ENCODE measurements around the gene RNF114. TPM values are rescaled to one million over a fixed set of nuclear protein-coding genes. Genes with fewer than 3 reads are reported as not detected.

The RNF114 gene
- polyA plus RNA-seq, 3 donors, result 66.1 to 86.6 (median 74.4) TPM

GRCh38 chr20:49914310-49915117 lies 21.7 kb upstream of the RNF114 start:
- DNase-seq (ENCODE audit: extremely low read depth in 1 of 11, low read depth in 9 of 11, low spot score in 4 of 11), result no peak

DNA sequence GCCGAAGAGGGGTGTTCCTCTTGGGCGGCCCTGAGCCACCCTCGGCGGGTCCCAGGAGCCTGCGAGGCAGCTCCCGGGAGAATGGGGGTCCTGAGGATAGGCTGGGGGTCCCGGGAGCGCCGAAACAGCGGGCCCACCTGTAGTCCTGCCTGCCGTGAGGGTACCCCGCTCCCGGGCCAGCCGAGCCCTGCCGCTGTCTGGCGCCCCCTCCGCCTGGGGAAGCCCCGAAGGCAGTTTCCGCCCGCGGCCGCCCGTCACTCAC lies 21.1 kb upstream of the RNF114 start:
- DNase-seq (ENCODE audit: extremely low read depth in 1 of 11, low read depth in 9 of 11, low spot score in 4 of 11), result no peak

DNA sequence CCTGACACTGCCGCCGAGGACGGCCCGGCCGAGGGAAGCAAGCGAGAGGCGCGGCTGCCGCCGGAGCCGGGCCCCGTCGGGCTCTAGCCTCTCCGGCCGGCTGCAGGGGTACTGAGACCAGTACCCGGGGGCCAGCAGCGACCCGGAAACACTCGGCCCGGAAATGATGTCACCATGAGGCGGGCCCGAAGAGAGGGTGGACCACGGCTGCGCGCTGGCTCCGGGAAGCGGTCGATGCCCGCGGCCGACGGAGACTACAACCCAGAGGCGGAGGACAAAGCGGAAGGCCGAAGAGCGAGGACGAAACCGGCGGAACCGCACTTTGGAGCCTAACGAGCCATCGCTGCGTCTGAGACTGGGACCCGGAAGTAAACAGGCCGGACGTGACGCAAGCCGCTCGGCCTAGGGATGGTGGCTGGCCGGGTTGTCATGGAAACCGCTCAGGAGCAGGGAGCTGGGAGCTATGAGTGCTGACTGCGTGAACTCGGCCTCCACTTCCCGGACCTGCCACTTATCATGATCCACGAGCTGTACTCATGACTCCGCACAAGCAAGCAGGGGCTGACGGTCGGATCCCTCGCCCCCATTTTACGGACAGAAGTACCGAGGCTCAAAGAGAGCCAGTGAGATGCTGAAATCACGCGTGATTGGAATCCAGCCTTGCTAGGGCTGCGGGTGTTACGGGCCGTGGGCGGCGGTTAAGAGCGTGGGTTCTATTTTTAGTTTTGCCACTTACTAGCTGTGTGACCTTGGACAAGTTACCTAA lies 20.6 kb upstream of the RNF114 start, which contains the start of gene SPATA2:
TSS of gene SPATA2 (minus strand) at position 150 of the 766 bp plus-strand sequence. CDS start 7,039 bp downstream, outside the sequence.
- peak; percentile 85 to 95 (median 93) for DNase-seq (ENCODE audit: extremely low read depth in 1 of 11, low read depth in 9 of 11, low spot score in 4 of 11)

- peak in 1 of 11 donors; percentile 43 for DNase-seq (ENCODE audit: extremely low read depth in 1 of 11, low read depth in 9 of 11, low spot score in 4 of 11)
Observed at GRCh38 chr20:49916146-49917002, 19.8 kb upstream of the RNF114 start.

DNA sequence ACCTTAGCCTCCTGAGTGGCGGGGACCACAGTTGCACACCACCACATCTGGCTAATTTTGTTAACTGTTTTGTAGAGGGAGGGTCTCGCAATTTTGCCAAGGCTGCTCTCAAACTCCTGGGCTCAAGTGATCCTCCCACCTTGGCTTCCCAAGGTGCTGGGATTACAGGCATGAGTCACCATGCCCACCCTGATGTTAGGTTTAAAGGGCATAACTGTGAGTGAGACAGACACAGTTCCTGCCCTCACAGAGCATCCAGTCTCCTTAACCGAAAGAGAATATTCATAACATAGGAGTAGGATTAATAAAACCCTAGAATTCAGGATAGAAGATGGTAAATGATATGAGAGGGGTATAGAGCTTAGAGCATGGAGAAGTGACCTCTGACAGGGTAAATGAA lies 17.8 kb upstream of the RNF114 start:
- DNase-seq (ENCODE audit: extremely low read depth in 1 of 11, low read depth in 9 of 11, low spot score in 4 of 11), result no peak

DNA sequence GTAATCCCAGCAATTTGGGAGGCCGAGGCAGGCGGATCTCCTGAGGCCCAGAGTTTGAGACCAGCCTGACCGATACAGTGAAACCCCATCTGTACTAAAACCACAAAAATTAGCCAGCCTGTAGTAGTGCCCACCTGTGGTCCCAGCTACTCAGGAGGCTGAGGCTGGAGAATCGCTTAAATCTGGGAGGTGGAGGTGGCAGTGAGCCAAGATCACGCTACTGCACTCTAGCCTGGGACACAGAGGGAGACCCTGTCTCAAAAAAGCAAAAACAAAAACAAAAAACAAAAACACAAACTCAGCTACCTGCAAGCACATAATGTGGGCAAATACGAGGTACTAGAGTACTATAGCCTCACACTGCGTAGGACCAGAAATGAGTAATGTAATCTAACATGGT lies 17.2 kb upstream of the RNF114 start:
- DNase-seq (ENCODE audit: extremely low read depth in 1 of 11, low read depth in 9 of 11, low spot score in 4 of 11), result no peak

GRCh38 chr20:49919461-49919860 lies 16.7 kb upstream of the RNF114 start:
- no peak for DNase-seq (ENCODE audit: extremely low read depth in 1 of 11, low read depth in 9 of 11, low spot score in 4 of 11)

GRCh38 chr20:49924247-49924646 lies 11.9 kb upstream of the RNF114 start:
- DNase-seq (ENCODE audit: extremely low read depth in 1 of 11, low read depth in 9 of 11, low spot score in 4 of 11), result no peak

- DNase-seq (ENCODE audit: extremely low read depth in 1 of 11, low read depth in 9 of 11, low spot score in 4 of 11), result no peak
Observed at GRCh38 chr20:49925901-49926454, 10.2 kb upstream of the RNF114 start.

GRCh38 chr20:49928411-49929141 lies 7.6 kb upstream of the RNF114 start:
- peak in 5 of 11 donors; percentile 62 to 80 (median 72) for DNase-seq (ENCODE audit: extremely low read depth in 1 of 11, low read depth in 9 of 11, low spot score in 4 of 11)

DNA sequence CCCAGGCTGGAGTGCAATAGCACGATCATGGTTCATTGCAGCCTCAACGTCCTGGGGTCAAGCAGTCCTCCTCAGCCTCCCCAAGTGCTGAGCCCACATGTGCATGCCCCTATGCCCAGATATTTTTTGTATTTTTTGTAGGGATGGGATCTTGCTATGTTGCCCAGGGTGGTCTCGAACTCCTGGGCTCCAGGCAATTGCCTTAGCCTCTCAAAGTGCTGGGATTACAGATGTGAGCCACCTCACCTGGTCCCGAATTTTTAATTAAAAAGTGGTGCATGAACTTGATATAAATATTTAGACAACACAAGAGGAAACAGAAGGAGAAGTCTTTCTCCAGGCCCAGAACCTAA lies 7.1 kb upstream of the RNF114 start:
- no peak for DNase-seq (ENCODE audit: extremely low read depth in 1 of 11, low read depth in 9 of 11, low spot score in 4 of 11)

GRCh38 chr20:49935746-49936152 lies 448 bp upstream of the RNF114 start:
- no peak for DNase-seq (ENCODE audit: extremely low read depth in 1 of 11, low read depth in 9 of 11, low spot score in 4 of 11)

DNA sequence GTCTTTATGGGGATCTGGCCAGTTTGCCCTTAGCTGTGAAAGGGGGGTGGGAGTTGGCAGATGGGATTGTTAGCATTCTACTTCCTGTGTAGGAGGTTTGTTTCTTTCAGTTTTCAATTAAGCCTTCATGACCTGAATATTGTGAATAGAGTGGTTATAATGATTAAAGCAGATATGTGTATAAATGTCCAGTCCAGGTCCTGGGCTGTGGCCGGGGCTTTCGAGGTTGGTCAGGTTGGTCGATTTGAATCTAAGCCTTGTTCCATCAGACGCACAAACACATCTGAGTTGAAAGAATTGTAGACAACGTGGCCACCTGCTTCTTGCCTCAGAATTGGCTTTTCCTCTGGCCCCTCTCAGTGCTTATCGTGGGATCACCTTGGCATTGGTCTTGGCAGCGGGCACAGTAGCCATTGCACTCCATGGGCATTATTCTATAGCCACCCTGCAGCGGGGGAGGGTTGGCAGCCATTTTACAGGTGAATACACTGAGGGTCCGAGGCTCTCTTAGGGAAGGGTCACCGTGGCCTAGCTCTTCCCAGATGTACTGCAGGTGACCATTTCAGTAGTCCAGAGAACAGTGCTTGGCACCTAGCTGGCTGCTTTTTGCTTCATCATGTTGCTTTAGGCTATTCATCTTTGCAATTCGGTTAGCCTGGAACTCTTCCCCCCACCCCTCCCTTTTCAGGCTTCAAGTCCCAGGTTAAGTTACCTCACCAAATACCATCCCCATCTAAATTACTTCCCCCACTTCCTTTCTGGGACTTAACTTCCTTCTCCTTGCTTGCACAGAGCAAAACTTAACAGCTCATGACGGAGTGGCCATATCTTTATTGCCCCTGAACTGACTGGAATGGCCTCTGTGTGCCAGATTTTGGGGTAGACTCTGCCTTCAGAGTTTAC lies 1.1 kb downstream of the RNF114 start:
- peak in 2 of 11 donors; percentile 57 to 61 for DNase-seq (ENCODE audit: extremely low read depth in 1 of 11, low read depth in 9 of 11, low spot score in 4 of 11)

GRCh38 chr20:49938173-49939163 lies 2.3 kb downstream of the RNF114 start:
- no peak for DNase-seq (ENCODE audit: extremely low read depth in 1 of 11, low read depth in 9 of 11, low spot score in 4 of 11)

GRCh38 chr20:49941456-49941855 lies 5.3 kb downstream of the RNF114 start:
- DNase-seq (ENCODE audit: extremely low read depth in 1 of 11, low read depth in 9 of 11, low spot score in 4 of 11), result no peak

GRCh38 chr20:49942303-49942702 lies 6.1 kb downstream of the RNF114 start:
- DNase-seq (ENCODE audit: extremely low read depth in 1 of 11, low read depth in 9 of 11, low spot score in 4 of 11), result no peak

DNA sequence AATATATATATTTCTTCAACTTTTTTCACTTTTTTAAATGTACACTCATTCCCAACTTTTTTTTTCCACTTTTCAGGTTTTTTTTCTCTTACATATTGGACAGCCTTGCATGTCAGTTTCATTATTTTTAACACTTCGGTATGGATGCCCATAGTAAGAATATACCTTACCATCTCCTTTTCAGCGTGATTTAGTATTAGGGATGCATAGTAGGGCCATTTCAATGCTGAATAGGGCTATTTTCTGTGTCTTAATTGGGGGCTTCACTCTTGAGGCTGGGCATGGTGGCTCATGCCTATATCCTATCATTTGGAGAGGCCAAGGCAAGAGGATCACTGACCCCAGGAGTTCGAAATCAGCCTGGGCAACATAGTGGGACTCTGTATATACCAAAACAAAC lies 6.7 kb downstream of the RNF114 start:
- no peak for DNase-seq (ENCODE audit: extremely low read depth in 1 of 11, low read depth in 9 of 11, low spot score in 4 of 11)

Data from renal cortex interstitium (tissue), 11 donors.